ENCODE measurements around the gene ACIN1. TPM values are rescaled to one million over a fixed set of nuclear protein-coding genes. Genes with fewer than 3 reads are reported as not detected.

ACIN1 gene
- total and polyA plus RNA-seq, 8 donors: 137 to 380 (median 332) TPM

GRCh38 chr14:23080474-23080873, 14.5 kb downstream of the ACIN1 start:
- Histone ChIP-seq H3K27me3 (no peaks in the 10 kb centered on the region), H3K9me3 (no peaks in the 10 kb centered on the region), H3K36me3 (peaks cover 3 to 100% of the 10 kb centered on the region in 2 donors), H3K4me1 (peaks cover 0 to 46% of the 10 kb centered on the region in 2 donors), H3K4me3 (no peak overlapping the region), H3K27ac (peak overlapping the region in 1 of 2 donors; percentile 83)
- ATAC-seq (no peak), DNase-seq (no peak)
- intact Hi-C loops (cut with DNase I): no loop called here
- TF ChIP-seq CTCF (IDR thresholded peaks at IDR 0.05): no peak

DNA sequence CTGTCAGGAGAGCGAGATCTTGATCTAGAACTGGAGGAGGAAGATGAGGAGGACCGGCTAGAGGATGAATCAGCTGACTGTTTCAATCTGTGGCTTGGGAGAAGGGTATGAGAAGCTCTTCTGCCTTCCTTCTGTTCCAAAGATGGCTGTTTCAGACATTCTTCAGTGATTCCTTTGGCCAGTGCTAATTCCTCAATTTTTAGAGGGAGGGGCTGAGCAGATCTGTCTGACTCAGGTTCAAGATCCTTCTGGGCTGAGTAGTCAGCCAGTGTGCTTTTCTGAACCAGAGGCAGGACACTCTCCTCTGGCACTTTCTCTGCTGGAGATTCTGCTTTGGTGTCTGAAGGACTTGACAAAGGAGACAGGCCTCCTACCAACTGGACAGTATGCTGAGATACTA, 15.2 kb downstream of the ACIN1 start:
- no peaks in the 10 kb centered on the region for H3K27me3 ChIP-seq
- no peak for ATAC-seq
- no peaks in the 10 kb centered on the region for H3K9me3 ChIP-seq
- H3K4me3 ChIP-seq: no peak overlapping the region
- no peak for DNase-seq
- H3K36me3 ChIP-seq: peaks cover 3 to 100% of the 10 kb centered on the region in 2 donors
- H3K4me1 ChIP-seq: peaks cover 0 to 42% of the 10 kb centered on the region in 2 donors
- H3K27ac ChIP-seq: peak overlapping the region; percentile 13 to 83
- intact Hi-C loops (cut with DNase I): no loop called here
- no peak for TF ChIP-seq CTCF (IDR thresholded peaks at IDR 0.05)

GRCh38 chr14:23078692-23079116, 16.2 kb downstream of the ACIN1 start:
- intact Hi-C loops (cut with DNase I): no loop called here
- Histone ChIP-seq H3K27ac (peak overlapping the region; percentile 37 to 83), H3K36me3 (peaks cover 3 to 100% of the 10 kb centered on the region in 2 donors)

DNA sequence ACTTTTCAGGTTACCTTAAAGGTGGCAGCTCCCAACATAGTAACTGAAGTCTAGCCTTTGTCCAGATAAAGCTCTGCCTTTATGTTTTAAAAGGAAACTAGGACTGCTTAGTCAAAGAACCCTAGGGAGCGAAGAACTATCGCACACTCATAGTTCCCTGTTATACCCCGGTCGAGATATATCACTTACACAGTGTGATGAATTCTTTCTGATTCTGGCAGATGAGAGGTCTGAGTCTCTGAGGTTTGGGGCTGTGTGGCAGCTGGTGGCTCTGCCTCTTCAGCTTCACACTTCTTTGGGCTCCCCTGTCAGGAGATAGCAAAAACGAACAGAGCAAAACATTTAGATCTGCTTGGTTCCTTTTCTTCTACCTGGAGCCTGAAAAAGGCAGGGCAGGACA, 17.0 kb downstream of the ACIN1 start:
- ATAC-seq (no peak), DNase-seq (no peak)
- peak overlapping the region; percentile 37 to 83 for H3K27ac ChIP-seq
- H3K27me3 ChIP-seq: no peaks in the 10 kb centered on the region
- H3K9me3 ChIP-seq: no peaks in the 10 kb centered on the region
- TF ChIP-seq CTCF (IDR thresholded peaks at IDR 0.05): no peak
- no peak overlapping the region for H3K4me3 ChIP-seq
- H3K4me1 ChIP-seq: peaks cover 0 to 42% of the 10 kb centered on the region in 2 donors
- peaks cover 3 to 100% of the 10 kb centered on the region in 2 donors for H3K36me3 ChIP-seq
- intact Hi-C loops (cut with DNase I): no loop called here

More at GRCh38 chr14:23078692-23079116, 16.2 kb downstream of the ACIN1 start:
- ATAC-seq (peak; percentile 92), DNase-seq (peak in 1 of 4 donors; percentile 87)
- no peak for TF ChIP-seq CTCF (IDR thresholded peaks at IDR 0.05)
- no peak overlapping the region for H3K4me3 ChIP-seq
- H3K27me3 ChIP-seq: no peaks in the 10 kb centered on the region
- H3K4me1 ChIP-seq: peaks cover 0 to 42% of the 10 kb centered on the region in 2 donors
- no peaks in the 10 kb centered on the region for H3K9me3 ChIP-seq

DNA sequence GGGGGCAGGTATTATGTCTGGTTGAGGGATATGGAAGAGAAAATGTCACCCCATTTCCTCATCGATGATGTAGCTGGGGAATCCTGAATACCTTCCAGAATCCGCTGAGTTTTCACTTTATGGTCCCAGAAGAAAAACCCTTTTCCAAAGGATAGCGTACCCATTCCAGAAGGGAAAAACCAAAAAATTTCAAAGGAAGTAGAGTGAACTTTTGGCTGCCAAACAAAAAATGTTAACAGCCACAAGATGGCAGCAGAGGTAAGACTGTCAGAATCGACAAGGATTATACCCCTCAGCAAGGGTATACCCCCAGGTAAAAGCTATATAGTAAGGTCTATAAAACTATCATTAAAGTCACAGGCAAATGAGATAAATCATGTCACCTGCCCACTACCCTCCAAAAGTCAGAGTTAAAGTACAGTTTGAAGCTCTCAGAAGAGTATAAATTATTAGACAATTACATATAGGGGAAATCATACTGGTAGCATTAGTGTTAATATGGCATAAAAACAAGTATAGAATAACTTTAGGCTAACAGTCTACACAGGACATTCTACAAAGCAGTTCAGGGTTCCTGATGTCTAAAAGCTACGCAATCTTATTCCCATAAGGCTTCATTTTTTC, 18.0 kb downstream of the ACIN1 start:
- Histone ChIP-seq H3K9me3 (no peaks in the 10 kb centered on the region), H3K4me1 (peaks cover 7 to 49% of the 10 kb centered on the region in 2 donors), H3K36me3 (peaks cover 3 to 100% of the 10 kb centered on the region in 2 donors), H3K27ac (peak overlapping the region in 1 of 2 donors; percentile 83), H3K4me3 (no peak overlapping the region), H3K27me3 (no peaks in the 10 kb centered on the region)
- peak; percentile 41 for ATAC-seq
- intact Hi-C loops (cut with DNase I): no loop called here
- DNase-seq: no peak
- TF ChIP-seq CTCF (IDR thresholded peaks at IDR 0.05): peak; percentile 37 to 57

Measured in left lung (tissue), 10 donors.